ENCODE results near the gene ZNF48. TPM values are rescaled to one million over a fixed set of nuclear protein-coding genes. Genes with fewer than 3 reads are reported as not detected.

ZNF48 gene
- total RNA-seq, 4 donors from 2014 or later, result 6.3 to 12.1 (median 8.1) TPM

DNA sequence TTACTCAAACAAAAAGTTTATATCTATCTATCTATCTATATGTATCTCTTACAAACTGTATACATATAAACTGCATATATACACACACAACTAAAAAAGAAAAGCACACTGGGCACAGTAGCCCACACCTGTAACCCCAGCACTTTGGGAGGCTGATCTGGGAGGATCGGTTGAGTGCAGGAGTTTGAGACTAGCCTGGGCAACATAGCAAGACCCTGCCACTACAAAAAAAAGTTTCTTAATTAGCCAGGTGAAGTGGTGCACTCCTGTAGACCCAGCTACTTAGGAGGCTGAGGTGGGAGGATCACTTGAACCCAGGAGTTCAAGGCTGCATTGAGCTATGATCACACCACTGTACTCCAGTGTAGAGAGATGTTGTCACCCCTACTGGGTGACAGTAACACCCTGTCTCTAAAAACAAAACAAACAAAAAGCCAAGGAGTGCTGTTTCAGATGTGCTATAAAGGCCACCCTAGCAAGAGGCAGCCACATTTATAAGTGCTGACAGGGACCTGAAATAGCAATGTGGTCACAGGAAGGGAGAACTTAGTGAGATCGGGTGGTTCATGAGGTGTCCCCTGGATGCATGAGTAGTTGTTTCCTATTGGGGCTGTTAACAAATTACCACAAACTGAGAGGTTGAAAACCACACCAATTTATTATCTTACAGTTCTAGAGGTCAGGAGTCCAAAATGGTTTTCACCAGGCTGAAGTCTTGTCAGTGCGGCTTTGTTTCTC, 44.9 kb upstream of the ZNF48 start:
- H3K4me3 ChIP-seq, result no peak overlapping the region
- no peaks in the 10 kb centered on the region for H3K9me3 ChIP-seq
- no peaks in the 10 kb centered on the region for H3K27me3 ChIP-seq
- TF ChIP-seq POLR2A (IDR thresholded peaks at IDR 0.05) (no peak), EP300 (IDR thresholded peaks at IDR 0.05) (no peak), POLR2AphosphoS5 (IDR thresholded peaks at IDR 0.05) (no peak)
- TF ChIP-seq, protein P1, sequence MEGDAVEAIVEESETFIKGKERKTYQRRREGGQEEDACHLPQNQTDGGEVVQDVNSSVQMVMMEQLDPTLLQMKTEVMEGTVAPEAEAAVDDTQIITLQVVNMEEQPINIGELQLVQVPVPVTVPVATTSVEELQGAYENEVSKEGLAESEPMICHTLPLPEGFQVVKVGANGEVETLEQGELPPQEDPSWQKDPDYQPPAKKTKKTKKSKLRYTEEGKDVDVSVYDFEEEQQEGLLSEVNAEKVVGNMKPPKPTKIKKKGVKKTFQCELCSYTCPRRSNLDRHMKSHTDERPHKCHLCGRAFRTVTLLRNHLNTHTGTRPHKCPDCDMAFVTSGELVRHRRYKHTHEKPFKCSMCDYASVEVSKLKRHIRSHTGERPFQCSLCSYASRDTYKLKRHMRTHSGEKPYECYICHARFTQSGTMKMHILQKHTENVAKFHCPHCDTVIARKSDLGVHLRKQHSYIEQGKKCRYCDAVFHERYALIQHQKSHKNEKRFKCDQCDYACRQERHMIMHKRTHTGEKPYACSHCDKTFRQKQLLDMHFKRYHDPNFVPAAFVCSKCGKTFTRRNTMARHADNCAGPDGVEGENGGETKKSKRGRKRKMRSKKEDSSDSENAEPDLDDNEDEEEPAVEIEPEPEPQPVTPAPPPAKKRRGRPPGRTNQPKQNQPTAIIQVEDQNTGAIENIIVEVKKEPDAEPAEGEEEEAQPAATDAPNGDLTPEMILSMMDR (IDR thresholded peaks at IDR 0.05), result no peak
- peaks cover 31% of the 10 kb centered on the region for H3K4me1 ChIP-seq
- DNase-seq (ENCODE audit: low spot score in 2 of 2), result peak in 1 of 2 donors; percentile 4
- WGBS, result 87% methylated on average over 3 of the region's 3 CpGs
- peaks cover 28% of the 10 kb centered on the region for H3K36me3 ChIP-seq
- H3K27ac ChIP-seq, result no peak overlapping the region

DNA sequence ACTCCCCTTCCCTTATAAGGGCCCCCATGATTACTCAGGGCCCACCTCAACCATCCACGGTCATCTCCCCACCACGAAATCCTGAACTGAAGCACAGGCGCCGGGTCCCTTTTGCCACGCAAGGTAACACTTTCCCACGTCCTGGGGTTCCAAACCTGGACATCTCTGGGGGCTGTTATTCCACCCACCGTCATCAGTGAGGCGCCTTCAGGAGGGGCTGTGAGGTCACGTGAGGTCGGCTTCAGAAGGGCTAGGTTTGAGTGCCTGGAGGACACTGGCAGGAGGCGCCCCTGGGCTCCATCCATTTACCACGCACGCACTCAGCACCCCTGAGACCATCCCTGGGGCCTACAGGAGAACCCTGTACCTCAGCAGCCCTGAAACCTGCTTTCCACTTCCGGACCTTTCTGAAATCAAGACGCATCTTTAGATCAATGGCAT, 44.2 kb upstream of the ZNF48 start:
- H3K4me1 ChIP-seq, result peaks cover 39% of the 10 kb centered on the region
- no peaks in the 10 kb centered on the region for H3K27me3 ChIP-seq
- peak in 1 of 2 donors; percentile 57 for DNase-seq (ENCODE audit: low spot score in 2 of 2)
- no peak for TF ChIP-seq EP300 (IDR thresholded peaks at IDR 0.05)
- no peak for TF ChIP-seq POLR2AphosphoS5 (IDR thresholded peaks at IDR 0.05)
- TF ChIP-seq, protein P1 (IDR thresholded peaks at IDR 0.05), result no peak
- no peak for TF ChIP-seq POLR2A (IDR thresholded peaks at IDR 0.05)
- WGBS, result 92% methylated on average over 15 of the region's 15 CpGs
- peaks cover 28% of the 10 kb centered on the region for H3K36me3 ChIP-seq
- H3K9me3 ChIP-seq, result no peaks in the 10 kb centered on the region
- no peak overlapping the region for H3K27ac ChIP-seq
- no peak overlapping the region for H3K4me3 ChIP-seq

DNA sequence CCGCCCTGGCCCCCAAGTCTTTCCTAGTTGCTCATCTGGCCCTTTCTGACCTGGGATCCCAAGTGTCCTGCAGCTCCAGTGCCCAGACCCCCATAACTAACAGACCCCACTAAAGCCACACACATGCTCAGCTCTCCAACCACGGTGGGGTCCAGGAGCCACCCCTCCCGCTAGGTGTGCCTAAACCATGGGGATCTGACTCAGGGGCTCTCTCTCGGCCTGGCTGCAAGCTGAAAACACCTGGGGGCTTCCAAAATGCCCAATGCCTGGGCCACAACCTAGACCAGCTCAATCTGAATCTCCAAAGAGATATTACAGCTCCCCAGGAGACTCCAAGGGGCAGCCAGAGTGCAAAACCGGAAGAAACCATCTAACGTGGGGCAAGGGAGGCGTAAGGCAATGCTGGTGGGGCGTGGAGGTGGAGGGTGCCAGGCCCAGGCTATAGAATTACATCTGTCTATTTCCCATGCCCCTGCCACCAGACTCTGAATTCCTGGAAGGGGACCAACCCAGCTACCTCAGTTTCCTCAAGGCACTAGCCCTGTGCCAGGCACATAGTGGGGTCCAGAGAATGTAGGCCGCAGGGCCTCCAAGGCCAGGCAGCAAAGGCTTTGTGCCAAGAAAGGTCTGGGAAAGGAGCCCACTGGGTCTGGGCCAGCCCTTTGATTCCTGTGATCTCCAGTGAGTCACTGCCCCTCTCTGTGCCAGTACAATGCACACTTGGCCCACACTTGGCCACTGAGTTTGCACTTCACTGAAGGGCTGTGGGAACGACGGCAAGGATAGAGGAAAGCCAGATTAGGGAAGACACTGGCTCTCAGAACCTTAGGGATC, 43.4 kb upstream of the ZNF48 start:
- Histone ChIP-seq H3K4me3 (no peak overlapping the region), H3K27ac (peak overlapping the region; percentile 31), H3K9me3 (no peaks in the 10 kb centered on the region), H3K27me3 (no peaks in the 10 kb centered on the region), H3K4me1 (peaks cover 46% of the 10 kb centered on the region), H3K36me3 (peaks cover 30% of the 10 kb centered on the region)
- WGBS, result 57% methylated on average over 11 of the region's 11 CpGs
- peak in 1 of 2 donors; percentile 83 for DNase-seq (ENCODE audit: low spot score in 2 of 2)
- no peak for TF ChIP-seq EP300 (IDR thresholded peaks at IDR 0.05)
- TF ChIP-seq POLR2AphosphoS5 (IDR thresholded peaks at IDR 0.05), result peak in 1 of 3 donors; percentile 43

DNA sequence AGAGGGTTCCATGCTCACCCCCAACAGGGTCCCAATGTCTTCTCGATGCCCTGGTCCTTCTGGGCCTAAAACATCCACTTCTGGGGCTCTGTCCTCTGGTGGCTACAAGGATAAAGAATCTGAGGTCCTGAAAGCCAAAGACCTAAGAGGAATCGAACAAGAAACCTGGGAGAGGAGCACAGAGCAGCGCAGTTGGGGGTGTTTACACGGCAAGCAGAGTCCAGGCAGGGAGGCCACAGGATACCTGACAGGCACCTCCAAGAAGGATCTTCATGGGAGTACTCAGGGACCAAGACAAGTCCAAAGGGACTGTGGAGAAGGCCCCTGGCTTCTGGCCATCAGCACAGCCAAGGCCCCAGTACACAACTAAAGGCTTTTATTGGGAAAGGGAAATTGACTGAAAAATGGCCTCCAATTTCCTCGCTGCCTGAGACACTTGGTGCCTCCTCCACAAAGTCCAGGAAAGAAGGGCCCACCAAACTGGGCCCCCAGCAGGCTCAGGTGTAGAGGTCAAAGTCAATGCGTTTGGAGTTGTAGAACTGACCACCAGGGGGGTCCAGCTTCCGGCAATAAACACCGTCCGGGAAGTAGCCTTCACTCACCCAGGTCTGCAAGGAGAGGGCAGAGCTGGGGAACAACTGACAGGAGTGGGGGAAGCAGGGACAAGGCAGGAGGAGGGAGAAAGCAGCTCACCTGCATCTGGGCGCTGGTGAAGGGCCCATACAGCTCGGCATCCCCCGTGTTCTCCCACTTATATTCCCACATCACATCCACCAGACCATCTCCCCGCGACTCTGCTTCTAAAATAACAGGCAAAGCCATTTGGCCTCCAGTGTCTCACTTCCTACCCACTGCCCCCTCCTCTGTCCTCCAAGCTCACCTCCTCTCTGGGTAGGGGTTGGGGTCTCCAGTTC, 42.5 kb upstream of the ZNF48 start:
- 86% methylated on average over 13 of the region's 14 CpGs for WGBS
- Histone ChIP-seq H3K4me1 (peaks cover 49% of the 10 kb centered on the region), H3K27me3 (no peaks in the 10 kb centered on the region), H3K9me3 (no peaks in the 10 kb centered on the region), H3K36me3 (peaks cover 39% of the 10 kb centered on the region), H3K27ac (peak overlapping the region; percentile 27), H3K4me3 (no peak overlapping the region)
- TF ChIP-seq POLR2AphosphoS5 (IDR thresholded peaks at IDR 0.05) (no peak), POLR2A (IDR thresholded peaks at IDR 0.05) (no peak), EP300 (IDR thresholded peaks at IDR 0.05) (no peak)
- TF ChIP-seq, protein P1 (IDR thresholded peaks at IDR 0.05), result no peak
- peak in 1 of 2 donors; percentile 62 for DNase-seq (ENCODE audit: low spot score in 2 of 2)

DNA sequence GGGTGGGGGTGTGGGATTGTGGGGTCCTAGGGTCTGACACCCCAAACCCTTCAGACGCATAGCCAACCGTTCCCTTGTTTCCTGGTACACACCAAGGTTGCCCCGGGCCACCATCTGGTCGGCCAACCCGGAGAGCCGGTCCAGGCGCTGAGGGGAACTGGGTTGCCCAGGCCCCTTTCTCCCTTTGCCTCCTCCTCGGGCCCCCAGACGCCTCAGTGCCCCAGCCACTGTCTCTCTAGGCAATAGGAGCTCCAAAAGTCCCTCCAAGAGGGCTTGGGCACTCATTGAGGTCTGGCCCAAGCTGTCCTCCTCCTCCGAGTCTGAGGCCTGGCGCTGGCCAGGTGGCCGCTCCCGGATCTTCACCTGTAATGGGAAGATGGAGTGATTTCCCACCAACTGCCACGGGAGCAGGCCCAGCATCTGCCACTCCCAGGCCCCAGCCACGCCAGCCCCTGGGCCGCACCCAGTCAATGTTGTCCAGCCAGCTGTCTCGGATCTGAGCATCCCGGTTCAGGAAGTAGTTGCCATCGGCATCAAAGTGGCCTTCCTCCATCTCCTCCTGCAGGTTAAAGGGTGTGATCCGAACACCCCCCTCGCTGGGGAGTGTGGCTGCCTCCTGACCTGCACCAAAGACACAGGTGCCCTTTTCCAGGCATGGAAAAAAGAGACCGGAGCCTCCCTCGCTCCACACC, 41.6 kb upstream of the ZNF48 start:
- peak overlapping the region; percentile 95 for H3K27ac ChIP-seq
- H3K27me3 ChIP-seq, result no peaks in the 10 kb centered on the region
- TF ChIP-seq POLR2A (IDR thresholded peaks at IDR 0.05) (no peak), POLR2AphosphoS5 (IDR thresholded peaks at IDR 0.05) (no peak)
- peaks cover 48% of the 10 kb centered on the region for H3K36me3 ChIP-seq
- H3K9me3 ChIP-seq, result no peaks in the 10 kb centered on the region
- H3K4me1 ChIP-seq, result peaks cover 49% of the 10 kb centered on the region
- 83% methylated on average over 20 of the region's 23 CpGs for WGBS
- peak overlapping the region; percentile 80 for H3K4me3 ChIP-seq
- DNase-seq (ENCODE audit: low spot score in 2 of 2), result no peak
